Thyroid gland (tissue), 4 donors: ENCODE results near the gene MYO1G. TPM values are rescaled to one million over a fixed set of nuclear protein-coding genes. Genes with fewer than 3 reads are reported as not detected.
"Not testable (repeated sequence)": the region's sequence is repeated elsewhere in the genome, so short reads cannot be mapped to it uniquely, and the experiment has no call there.

Experiments used
- DNase-seq, 2 donors: peaks; one replicate each; pipeline ENCODE4 v3.0.0-alpha.2; 2019
- H3K27ac ChIP-seq, 3 donors: fragments of 200-600 bp; sonication (generic); 1 replicate in 2 of 3; 2 replicates in 1 of 3; pipeline ENCODE4 v1.5.1; 2016 to 2019; ENCODE audit warnings: mild to moderate bottlenecking in 1 of 3, moderate library complexity in 1 of 3
- H3K27me3 ChIP-seq: fragments of 200-600 bp; sonication (generic); one replicate; pipeline ENCODE4 v1.5.1; 2019
- H3K36me3 ChIP-seq, 2 donors: fragments of 200-600 bp; sonication (generic); one replicate each; pipeline ENCODE4 v1.5.1; 2016 to 2019
- H3K4me1 ChIP-seq, 2 donors: fragments of 200-600 bp; sonication (generic); one replicate each; pipeline ENCODE4 v1.5.1; 2017 to 2019
- H3K4me3 ChIP-seq, 3 donors: fragments of 200-600 bp; sonication (generic); replicated peaks in 1 of 3; 1 replicate in 2 of 3; 2 replicates in 1 of 3; pipeline ENCODE4 v1.5.1; 2016; ENCODE audit warnings: mild to moderate bottlenecking in 1 of 3
- H3K9me3 ChIP-seq: fragments of 200-600 bp; sonication (generic); one replicate; pipeline ENCODE4 v1.5.1; 2017
- CTCF ChIP-seq, 6 experiments: fragments of 200-600 bp in 3 of 6; fragments of 450-650 bp in 3 of 6; sonication (generic) in 3 of 6; IDR thresholded peaks; one replicate each; pipeline ENCODE4 v1.5.1; 2016 to 2019; ENCODE audit warnings: antibody characterized with exemption in 6 of 6, mild to moderate bottlenecking in 2 of 6, inconsistent platforms in 1 of 6, moderate library complexity in 1 of 6
- POLR2A ChIP-seq, 2 donors: fragments of 450-650 bp; IDR thresholded peaks; one replicate each; pipeline ENCODE4 v1.6.1; 2017; ENCODE audit warnings: antibody characterized with exemption in 2 of 2, mild to moderate bottlenecking in 2 of 2, moderate library complexity in 1 of 2
- WGBS, 2 donors: methylation state at CpG; one replicate each; pipeline ENCODE4 v1.1.5; 2017; 5-methylcytosine and 5-hydroxymethylcytosine counted together
- intact Hi-C: fragments of 100-400 bp; cut with DNase I; formaldehyde crosslinking; loops from one replicate; pipeline ENCODE4 v1.15.1; 2023
- total RNA-seq, 4 donors: library from RNA; depleted of rRNA; stranded (reverse); fragments of >200 nt; gene quantifications; one replicate each; pipeline ENCODE4 v1.2.3, GENCODE V29; 2016

Gene MYO1G
- total RNA-seq, 4 donors from 2014 or later = 0.78 to 3.8 (median 2.0) TPM

- intact Hi-C loops = no loop called here
- no peaks in the 10 kb centered on the region for H3K27me3 ChIP-seq
- H3K27ac ChIP-seq = no peak overlapping the region
- TF ChIP-seq CTCF (IDR thresholded peaks at IDR 0.05) (no peak), POLR2A (IDR thresholded peaks at IDR 0.05) (no peak)
- no peak overlapping the region for H3K4me3 ChIP-seq
- DNase-seq = no peak
- WGBS, 2 donors = 88 to 93% methylated on average over 1 of the region's 1 CpG
- H3K9me3 ChIP-seq = no peaks in the 10 kb centered on the region
- H3K36me3 ChIP-seq = no peaks in the 10 kb centered on the region
- no peaks in the 10 kb centered on the region for H3K4me1 ChIP-seq
These were observed 47.2 kb upstream of the MYO1G start for GRCh38 chr7:45026013-45026412.

DNA sequence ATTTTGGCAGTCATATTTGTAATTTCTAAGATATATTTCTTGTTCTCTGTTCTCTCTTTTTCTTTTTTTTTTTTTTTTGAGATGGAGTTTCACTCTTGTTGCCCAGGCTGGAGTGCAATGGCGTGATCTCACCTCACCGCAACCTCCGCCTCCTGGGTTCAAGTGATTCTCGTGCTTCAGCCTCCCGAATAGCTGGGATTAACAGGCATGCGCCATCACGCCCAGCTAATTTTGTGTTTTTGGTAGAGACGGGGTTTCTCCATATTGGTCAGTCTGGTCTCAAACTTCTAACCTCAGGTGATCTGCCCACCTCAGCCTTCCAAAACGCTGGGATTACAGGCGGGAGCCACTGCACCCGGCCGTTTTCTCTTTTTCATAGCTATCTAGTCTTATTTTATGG is 46.7 kb upstream of the MYO1G start:
- H3K36me3 ChIP-seq, H3K4me1 ChIP-seq, intact Hi-C loops, H3K4me3 ChIP-seq, DNase-seq, H3K9me3 ChIP-seq, H3K27me3 ChIP-seq, H3K27ac ChIP-seq: not testable (repeated sequence)
- WGBS, 2 donors = 95% methylated on average over 12 of the region's 12 CpGs

- Histone ChIP-seq H3K36me3 (no peaks in the 10 kb centered on the region), H3K27me3 (no peaks in the 10 kb centered on the region), H3K9me3 (no peaks in the 10 kb centered on the region), H3K4me1 (no peaks in the 10 kb centered on the region), H3K27ac (no peak overlapping the region), H3K4me3 (no peak overlapping the region)
- intact Hi-C loops = no loop called here
- WGBS, 2 donors = 95 to 97% methylated on average over 2 of the region's 2 CpGs
- TF ChIP-seq POLR2A (IDR thresholded peaks at IDR 0.05) = no peak
- no peak for TF ChIP-seq CTCF (IDR thresholded peaks at IDR 0.05)
- no peak for DNase-seq
These were observed 45.4 kb upstream of the MYO1G start for GRCh38 chr7:45024126-45024744.

GRCh38 chr7:45021604-45022296 is 42.9 kb upstream of the MYO1G start:
- no peaks in the 10 kb centered on the region for H3K36me3 ChIP-seq
- H3K4me1 ChIP-seq = no peaks in the 10 kb centered on the region
- 87% methylated on average over 3 of the region's 3 CpGs for WGBS, 2 donors
- H3K27ac ChIP-seq = no peak overlapping the region
- no peak for TF ChIP-seq CTCF (IDR thresholded peaks at IDR 0.05)
- TF ChIP-seq POLR2A (IDR thresholded peaks at IDR 0.05) = no peak
- no peak for DNase-seq
- no peak overlapping the region for H3K4me3 ChIP-seq
- intact Hi-C loops = no loop called here
- H3K27me3 ChIP-seq = no peaks in the 10 kb centered on the region
- H3K9me3 ChIP-seq = no peaks in the 10 kb centered on the region

- no peaks in the 10 kb centered on the region for H3K4me1 ChIP-seq
- intact Hi-C loops = no loop called here
- no peaks in the 10 kb centered on the region for H3K36me3 ChIP-seq
- no peaks in the 10 kb centered on the region for H3K9me3 ChIP-seq
- no peaks in the 10 kb centered on the region for H3K27me3 ChIP-seq
- WGBS, 2 donors = 84 to 91% methylated on average over 5 of the region's 5 CpGs
- no peak overlapping the region for H3K4me3 ChIP-seq
- no peak for DNase-seq
- H3K27ac ChIP-seq = no peak overlapping the region
- TF ChIP-seq CTCF (IDR thresholded peaks at IDR 0.05) (no peak), POLR2A (IDR thresholded peaks at IDR 0.05) (no peak)
These were observed 42.1 kb upstream of the MYO1G start for GRCh38 chr7:45020915-45021314.
